Neutrophil (primary cell): ENCODE data around the gene SHB.

Source experiments
- H3K27ac ChIP-seq: fragments of 200-600 bp; sonication (generic); 2 replicates; pipeline ENCODE4 v1.5.1; 2016; ENCODE audit warnings: mild to moderate bottlenecking, moderate library complexity
- H3K27me3 ChIP-seq: fragments of 200-600 bp; sonication (generic); 2 replicates; pipeline ENCODE4 v1.6.0; 2016; ENCODE audit warnings: mild to moderate bottlenecking
- H3K36me3 ChIP-seq: fragments of 200-600 bp; sonication (generic); 2 replicates; pipeline ENCODE4 v1.5.1; 2017
- H3K4me1 ChIP-seq, 2 experiments: fragments of 200-600 bp in 1 of 2; sonication (generic) in 1 of 2; 1 replicate in 1 of 2; 2 replicates in 1 of 2; pipeline versions ENCODE4 v1.5.1 to v1.6.1; 2013 to 2016; ENCODE audit warnings: low read depth in 1 of 2, low read length in 1 of 2, mild to moderate bottlenecking in 1 of 2, moderate library complexity in 1 of 2; ENCODE audit not compliant: control insufficient read depth in 1 of 2, insufficient read depth in 1 of 2
- H3K4me3 ChIP-seq, 2 experiments: fragments of 200-600 bp in 1 of 2; sonication (generic) in 1 of 2; 1 replicate in 1 of 2; 2 replicates in 1 of 2; pipeline ENCODE4 v1.5.1; 2013 to 2016; ENCODE audit warnings: low read depth in 1 of 2, low read length in 1 of 2, mild to moderate bottlenecking in 1 of 2, moderate library complexity in 1 of 2
- H3K9me3 ChIP-seq: fragments of 200-600 bp; sonication (generic); 2 replicates; pipeline ENCODE4 v1.5.1; 2016
- CTCF ChIP-seq: fragments of 200-600 bp; sonication (generic); IDR thresholded peaks from 2 replicates; pipeline ENCODE4 v1.5.1; 2016; ENCODE audit warnings: antibody characterized with exemption

Gene SHB

GRCh38 chr9:38091310-38092199 lies 22.5 kb upstream of the SHB start:
- TF ChIP-seq CTCF, result no peak
- Histone ChIP-seq H3K4me3 (no peak overlapping the region), H3K27me3 (peaks cover 11% of the 10 kb centered on the region), H3K36me3 (no peaks in the 10 kb centered on the region), H3K9me3 (no peaks in the 10 kb centered on the region), H3K27ac (no peak overlapping the region), H3K4me1 (no peaks in the 10 kb centered on the region)

DNA sequence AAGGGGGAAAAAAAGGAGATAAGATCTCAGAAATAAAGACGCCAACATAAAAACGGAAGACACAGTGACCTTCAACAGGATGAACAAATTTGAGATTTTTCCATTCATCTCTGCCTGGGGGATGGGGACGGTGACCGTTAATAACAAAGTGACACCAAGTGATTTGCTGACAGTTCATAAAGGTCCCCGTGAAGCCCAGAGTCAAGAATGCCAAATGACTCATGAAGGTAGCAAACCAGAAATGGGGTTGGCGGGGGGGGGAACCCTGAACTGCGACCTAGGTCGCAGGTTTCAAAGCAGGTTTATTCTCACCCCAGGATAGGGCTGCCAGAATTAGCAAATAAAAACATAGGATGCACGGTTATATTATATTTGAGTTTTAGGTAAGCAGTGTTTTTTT lies 21.1 kb upstream of the SHB start:
- no peaks in the 10 kb centered on the region for H3K36me3 ChIP-seq
- no peak overlapping the region for H3K4me3 ChIP-seq
- no peak overlapping the region for H3K27ac ChIP-seq
- H3K9me3 ChIP-seq, result no peaks in the 10 kb centered on the region
- no peaks in the 10 kb centered on the region for H3K4me1 ChIP-seq
- TF ChIP-seq CTCF, result no peak
- peaks cover 17% of the 10 kb centered on the region for H3K27me3 ChIP-seq

- Histone ChIP-seq H3K4me1 (peaks cover 3% of the 10 kb centered on the region in 2 experiments), H3K36me3 (no peaks in the 10 kb centered on the region), H3K4me3 (no peak overlapping the region), H3K27me3 (peaks cover 17% of the 10 kb centered on the region), H3K27ac (no peak overlapping the region), H3K9me3 (no peaks in the 10 kb centered on the region)
- TF ChIP-seq CTCF, result no peak
These were observed 20.5 kb upstream of the SHB start for GRCh38 chr9:38089387-38090165.

- peaks cover 17% of the 10 kb centered on the region for H3K27me3 ChIP-seq
These were observed 19.2 kb upstream of the SHB start for GRCh38 chr9:38088006-38088925.

More at GRCh38 chr9:38088006-38088925, 19.2 kb upstream of the SHB start:
- H3K36me3 ChIP-seq, result no peaks in the 10 kb centered on the region
- H3K27ac ChIP-seq, result no peak overlapping the region
- H3K4me3 ChIP-seq, result no peak overlapping the region
- peak; percentile 97 for TF ChIP-seq CTCF
- H3K4me1 ChIP-seq, result peaks cover 12 to 16% of the 10 kb centered on the region in 2 experiments
- H3K9me3 ChIP-seq, result no peaks in the 10 kb centered on the region
